HEK293T (cell line): ENCODE data around the gene ID2.

ENCODE experiments used
- ARNT ChIP-seq: fragments of 450-650 bp; IDR thresholded peaks from 2 replicates; pipeline ENCODE4 v1.6.1; 2017; ENCODE audit warnings: mild to moderate bottlenecking
- BHLHE40 ChIP-seq: fragments of 450-650 bp; IDR thresholded peaks from 2 replicates; pipeline ENCODE4 v1.6.1; 2016; ENCODE audit warnings: mild to moderate bottlenecking, moderate library complexity, borderline replicate concordance
- FOXK2 ChIP-seq: fragments of 450-650 bp; IDR thresholded peaks from 2 replicates; pipeline ENCODE4 v1.6.1; 2016; ENCODE audit warnings: mild to moderate bottlenecking
- FOXM1 ChIP-seq: fragments of 450-650 bp; IDR thresholded peaks from 2 replicates; pipeline ENCODE4 v1.6.1; 2017; ENCODE audit warnings: mild to moderate bottlenecking, borderline replicate concordance
- LEF1 ChIP-seq: fragments of 450-650 bp; IDR thresholded peaks from 2 replicates; pipeline ENCODE4 v1.6.1; 2017; ENCODE audit warnings: mild to moderate bottlenecking, borderline replicate concordance
- SP1 ChIP-seq: fragments of 450-650 bp; IDR thresholded peaks from 2 replicates; pipeline ENCODE4 v1.6.1; 2017
- SUZ12 ChIP-seq: fragments of 450-650 bp; IDR thresholded peaks from 2 replicates; pipeline ENCODE4 v1.6.1; 2016; ENCODE audit warnings: mild to moderate bottlenecking
- TARDBP ChIP-seq: fragments of 450-650 bp; IDR thresholded peaks from 2 replicates; pipeline ENCODE4 v1.6.1; 2016
- ZNF384 ChIP-seq: fragments of 450-650 bp; IDR thresholded peaks from 2 replicates; pipeline ENCODE4 v1.6.1; 2016

DNA sequence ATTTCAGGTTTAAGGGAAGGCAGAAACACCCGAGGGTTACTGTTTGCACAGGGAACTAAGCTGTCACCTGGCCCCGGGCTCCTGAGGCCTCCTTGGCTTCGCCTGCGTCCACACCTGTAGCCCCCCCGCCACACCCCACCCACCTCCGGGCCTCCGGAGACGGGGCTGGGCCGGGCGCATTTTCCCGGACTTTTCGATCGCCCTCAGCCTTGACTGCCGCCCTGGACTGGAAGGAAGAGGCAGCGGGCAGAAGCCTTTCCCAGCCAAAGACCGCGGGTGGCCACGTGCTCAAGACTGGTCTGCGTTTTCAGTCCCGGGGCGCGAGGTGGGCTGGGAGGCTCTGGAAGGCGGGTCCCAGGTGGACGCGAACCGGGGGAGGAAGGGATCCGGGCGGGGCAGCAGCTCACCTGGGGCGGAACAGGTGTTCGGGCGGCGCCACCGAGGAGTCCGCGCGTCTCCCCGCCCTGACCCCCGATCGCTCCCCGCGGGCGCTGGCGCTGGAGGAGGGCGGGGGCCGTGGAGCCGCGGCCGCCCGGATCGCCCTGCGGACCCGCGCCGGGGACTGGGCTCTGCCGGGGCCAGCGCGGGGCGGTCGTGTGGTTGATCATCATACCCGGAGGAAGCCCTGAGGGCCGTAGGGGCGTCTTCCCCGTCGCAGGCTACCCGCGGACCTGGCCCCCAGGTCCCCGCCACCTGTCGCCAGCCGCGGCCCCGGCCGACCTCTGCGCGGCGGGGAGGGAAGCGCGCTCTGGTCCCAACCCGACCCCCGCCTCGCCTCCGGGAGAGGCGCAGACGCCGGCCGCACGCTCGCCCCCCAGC, 3.2 kb downstream of the ID2 start:
- TF ChIP-seq FOXM1, result no peak
- no peak for TF ChIP-seq ARNT
- TF ChIP-seq TARDBP, result no peak
- TF ChIP-seq BHLHE40, result no peak
- no peak; the same call in 1 of the 2 replicates for TF ChIP-seq LEF1
- no peak for TF ChIP-seq SUZ12
- TF ChIP-seq ZNF384, result no peak
- no peak for TF ChIP-seq SP1
- TF ChIP-seq FOXK2, result no peak
